MM.1S (cell line): Measurements from ENCODE around the gene OLFM1.

Experiments
- EZH2phosphoT487 ChIP-seq: fragments of 300-600 bp; sonication (generic); IDR thresholded peaks from 2 replicates; pipeline ENCODE4 v1.6.1; 2018; ENCODE audit warnings: antibody characterized with exemption, low read length
- TF ChIP-seq, protein P1 (sequence below): fragments of 300-600 bp; sonication (generic); IDR thresholded peaks from 2 replicates; pipeline ENCODE4 v1.5.1; 2016; ENCODE audit warnings: antibody characterized with exemption, low read length, mixed read lengths

DNA sequence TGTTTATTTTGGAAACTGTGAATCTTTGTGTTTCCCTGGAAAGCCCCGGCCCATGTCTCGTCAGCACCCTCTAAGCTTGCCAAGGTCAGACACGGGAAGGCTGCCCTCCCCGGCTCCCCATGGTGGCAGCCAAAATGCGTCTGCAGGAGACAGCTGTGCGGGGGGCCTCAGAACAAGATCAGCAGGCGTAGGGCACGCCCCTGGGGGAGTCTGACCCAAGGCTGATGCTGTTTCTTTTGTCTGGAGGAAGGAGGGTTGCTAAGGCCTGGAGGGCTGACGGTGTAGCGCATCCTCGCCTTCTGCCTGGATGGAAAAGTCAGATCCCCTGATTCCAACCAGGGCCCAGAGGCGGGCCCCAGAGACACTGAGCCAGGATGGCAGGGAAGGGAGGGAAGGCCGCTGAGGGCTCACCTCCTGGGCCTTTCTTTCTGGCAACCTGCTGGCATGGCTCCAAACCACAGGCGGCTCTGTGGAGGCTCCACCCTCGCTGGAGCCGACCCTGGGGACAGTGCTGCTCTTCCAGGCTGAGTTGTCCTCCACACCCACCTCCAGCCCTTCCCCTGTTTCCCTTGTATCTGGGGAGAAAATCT is 57.2 kb downstream of the OLFM1 start:
- TF ChIP-seq, protein P1, sequence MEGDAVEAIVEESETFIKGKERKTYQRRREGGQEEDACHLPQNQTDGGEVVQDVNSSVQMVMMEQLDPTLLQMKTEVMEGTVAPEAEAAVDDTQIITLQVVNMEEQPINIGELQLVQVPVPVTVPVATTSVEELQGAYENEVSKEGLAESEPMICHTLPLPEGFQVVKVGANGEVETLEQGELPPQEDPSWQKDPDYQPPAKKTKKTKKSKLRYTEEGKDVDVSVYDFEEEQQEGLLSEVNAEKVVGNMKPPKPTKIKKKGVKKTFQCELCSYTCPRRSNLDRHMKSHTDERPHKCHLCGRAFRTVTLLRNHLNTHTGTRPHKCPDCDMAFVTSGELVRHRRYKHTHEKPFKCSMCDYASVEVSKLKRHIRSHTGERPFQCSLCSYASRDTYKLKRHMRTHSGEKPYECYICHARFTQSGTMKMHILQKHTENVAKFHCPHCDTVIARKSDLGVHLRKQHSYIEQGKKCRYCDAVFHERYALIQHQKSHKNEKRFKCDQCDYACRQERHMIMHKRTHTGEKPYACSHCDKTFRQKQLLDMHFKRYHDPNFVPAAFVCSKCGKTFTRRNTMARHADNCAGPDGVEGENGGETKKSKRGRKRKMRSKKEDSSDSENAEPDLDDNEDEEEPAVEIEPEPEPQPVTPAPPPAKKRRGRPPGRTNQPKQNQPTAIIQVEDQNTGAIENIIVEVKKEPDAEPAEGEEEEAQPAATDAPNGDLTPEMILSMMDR: no peak
- no peak for TF ChIP-seq EZH2phosphoT487
